Measurements from ENCODE around the gene SERHL2.

DNA sequence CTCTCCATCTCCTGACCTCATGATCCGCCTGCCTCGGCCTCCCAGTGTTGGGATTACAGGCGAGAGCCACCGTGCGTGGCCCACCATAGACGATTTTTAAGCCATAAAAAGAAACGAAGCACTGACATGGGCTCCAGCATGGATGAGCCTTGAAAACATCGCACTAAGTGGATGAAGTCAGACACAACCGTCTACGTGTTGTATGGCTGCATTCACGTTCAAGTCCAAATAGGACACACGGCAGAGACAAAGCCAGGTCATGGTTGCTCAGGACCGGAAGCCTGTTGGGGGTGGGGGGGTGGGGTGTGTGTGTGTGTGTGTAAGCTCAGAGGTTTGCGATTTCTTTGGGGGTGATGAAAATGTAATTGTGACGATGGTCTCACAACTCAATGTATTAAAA is 44.2 kb upstream of the SERHL2 start:
- TF ChIP-seq EZH2 (IDR thresholded peaks at IDR 0.05; ENCODE audit: insufficient read depth, poor library complexity, severe bottlenecking) (no peak), EZH2phosphoT487 (IDR thresholded peaks at IDR 0.05; ENCODE audit: insufficient read depth, low read depth) (no peak)
